HepG2 (cell line): ENCODE results near the gene ASTN2. TPM values are rescaled to one million over a fixed set of nuclear protein-coding genes. Genes with fewer than 3 reads are reported as not detected.

Experiments
- ATAC-seq: fragments of 200-7000 bp; cut with Tn5 transposase; 3 replicates; pipeline ENCODE4 v1.9.1; 2020; ENCODE audit warnings: mild to moderate bottlenecking, moderate library complexity
- BruUV-seq: library from RNA; stranded (reverse); fragments of 400-500 nt; replicated peaks from 2 replicates; lab custom pipeline; 2021; lab: Mats Ljungman, UMichigan
- CTCF ChIA-PET: fragments of 300-600 bp; formaldehyde crosslinking; extraction: SDS; loops from one replicate; lab custom pipeline; 2021; ENCODE audit warnings: low total read pairs, inconsistent platforms, low intra/inter-chr PET ratio; lab: Yijun Ruan, JAX
- POLR2A ChIA-PET: fragments of 350-600 bp; sonication (Branson Sonifier 250); formaldehyde crosslinking; loops from one replicate; lab custom pipeline; 2020; ENCODE audit warnings: antibody characterized with exemption, inconsistent platforms; lab: Yijun Ruan, JAX
- DNase-seq: peaks from one replicate; pipeline ENCODE4 v3.0.0-alpha.2; 2015; ENCODE audit warnings: low spot score
- FAIRE-seq: peaks from 3 replicates; lab custom pipeline; 2011; peaks lifted over from hg19 to GRCh38; lab: Jason Lieb, UNC
- H2AFZ ChIP-seq: one replicate; pipeline ENCODE4 v1.6.1; 2011; ENCODE audit warnings: low read length, inconsistent platforms
- H3K27ac ChIP-seq: fragments of 300-600 bp; 3 replicates; pipeline ENCODE4 v1.8.0; 2011; ENCODE audit warnings: mixed run types, mild to moderate bottlenecking, mixed read lengths, low read length, inconsistent platforms; ENCODE audit not compliant: insufficient read depth; ENCODE audit errors: extremely low read length
- H3K27me3 ChIP-seq, 2 experiments: fragments of 200-600 bp in 1 of 2; 2 replicates in 1 of 2; 3 replicates in 1 of 2; pipeline versions ENCODE4 v1.6.0 to v1.8.0; 2011; ENCODE audit warnings: low read length in 2 of 2, mild to moderate bottlenecking in 2 of 2, moderate library complexity in 2 of 2, inconsistent platforms in 1 of 2; ENCODE audit not compliant: insufficient read depth in 2 of 2, control insufficient read depth in 1 of 2
- H3K36me3 ChIP-seq, 2 experiments: fragments of 200-600 bp in 1 of 2; replicated peaks in 1 of 2; 2 replicates in 1 of 2; 3 replicates in 1 of 2; pipeline versions ENCODE4 v1.5.1 to v1.8.0; 2011; ENCODE audit warnings: low read length in 2 of 2, inconsistent platforms in 1 of 2; ENCODE audit not compliant: insufficient read depth in 2 of 2, control insufficient read depth in 1 of 2
- H3K4me1 ChIP-seq: 2 replicates; pipeline ENCODE4 v1.5.1; 2012; ENCODE audit warnings: low read length, inconsistent platforms; ENCODE audit not compliant: insufficient read depth
- H3K4me2 ChIP-seq: 2 replicates; pipeline ENCODE4 v1.6.0; 2011; ENCODE audit warnings: low read depth, low read length, inconsistent platforms
- H3K4me3 ChIP-seq, 3 experiments: fragments of 200-600 bp in 1 of 3; sonication (generic), shearing (Covaris generic) in 1 of 3; replicated peaks in 1 of 3; 2 replicates each; pipeline ENCODE4 v1.5.1; 2011 to 2016; ENCODE audit warnings: low read length in 3 of 3, inconsistent platforms in 2 of 3, low read depth in 2 of 3, mild to moderate bottlenecking in 2 of 3, control low read depth in 1 of 3, mixed read lengths in 1 of 3; ENCODE audit not compliant: insufficient read depth in 1 of 3
- H3K79me2 ChIP-seq: one replicate; pipeline ENCODE4 v1.6.1; 2011; ENCODE audit warnings: low read length, inconsistent platforms; ENCODE audit not compliant: insufficient read depth
- H3K9ac ChIP-seq: 2 replicates; pipeline ENCODE4 v1.6.0; 2011; ENCODE audit warnings: mild to moderate bottlenecking, low read depth, low read length, inconsistent platforms; ENCODE audit not compliant: insufficient read depth
- H3K9me3 ChIP-seq: 2 replicates; pipeline ENCODE4 v1.5.1; 2012; ENCODE audit warnings: mild to moderate bottlenecking, low read length
- H4K20me1 ChIP-seq: 2 replicates; pipeline ENCODE4 v1.6.0; 2011; ENCODE audit warnings: inconsistent platforms, mild to moderate bottlenecking, low read length, moderate library complexity; ENCODE audit not compliant: insufficient read depth
- DNMT1 ChIP-seq: sonication (generic); formaldehyde crosslinking; IDR thresholded peaks from 2 replicates; pipeline ENCODE4 v1.5.1; 2020; ENCODE audit warnings: mild to moderate bottlenecking, missing genetic modification reagents
- E2F1 ChIP-seq: sonication (generic); formaldehyde crosslinking; IDR thresholded peaks from 2 replicates; pipeline ENCODE4 v1.5.0; 2020; ENCODE audit warnings: missing genetic modification reagents
- MAZ ChIP-seq, 2 experiments: sonication (generic) in 1 of 2; formaldehyde crosslinking in 1 of 2; IDR thresholded peaks; 2 replicates each; pipeline versions ENCODE4 v1.5.0 to v1.6.1; 2012 to 2020; ENCODE audit warnings: low read depth in 2 of 2, mild to moderate bottlenecking in 2 of 2, borderline replicate concordance in 1 of 2, improper control_type of control experiment in 1 of 2, low read length in 1 of 2, missing genetic modification reagents in 1 of 2, moderate library complexity in 1 of 2
- NRL ChIP-seq: sonication (generic); formaldehyde crosslinking; IDR thresholded peaks from 2 replicates; pipeline ENCODE4 v1.5.0; 2020; ENCODE audit warnings: missing genetic modification reagents, mild to moderate bottlenecking, moderate library complexity, borderline replicate concordance
- POGZ ChIP-seq: sonication (generic); formaldehyde crosslinking; IDR thresholded peaks from 2 replicates; pipeline ENCODE4 v1.4.0; 2020; ENCODE audit warnings: mild to moderate bottlenecking, missing genetic modification reagents
- RBAK ChIP-seq: sonication (generic); formaldehyde crosslinking; IDR thresholded peaks from 2 replicates; pipeline ENCODE4 v1.5.1; 2020; ENCODE audit warnings: mild to moderate bottlenecking, missing genetic modification reagents
- RCOR2 ChIP-seq: IDR thresholded peaks from 2 replicates; pipeline ENCODE4 v1.6.1; 2016; ENCODE audit warnings: missing biosample characterization, missing genetic modification reagents
- RFXANK ChIP-seq: IDR thresholded peaks from 2 replicates; pipeline ENCODE4 v1.6.1; 2016
- TFAP4 ChIP-seq: sonication (generic); IDR thresholded peaks from 2 replicates; pipeline ENCODE4 v1.6.1; 2016; ENCODE audit warnings: low read depth, borderline replicate concordance
- ZKSCAN8 ChIP-seq: IDR thresholded peaks from 2 replicates; pipeline ENCODE4 v1.6.1; 2016; ENCODE audit warnings: borderline replicate concordance, missing genetic modification reagents, missing compliant biosample characterization
- ZNF160 ChIP-seq: sonication (generic); formaldehyde crosslinking; IDR thresholded peaks from 2 replicates; pipeline ENCODE4 v1.8.0; 2022; ENCODE audit warnings: mild to moderate bottlenecking, inconsistent platforms, missing genetic modification reagents
- ZNF234 ChIP-seq: sonication (generic); formaldehyde crosslinking; conservative IDR thresholded peaks from 2 replicates; pipeline ENCODE4 v1.5.1; 2020; ENCODE audit warnings: mild to moderate bottlenecking, missing genetic modification reagents
- ZNF552 ChIP-seq: sonication (generic); formaldehyde crosslinking; IDR thresholded peaks from 2 replicates; pipeline ENCODE4 v1.9.0; 2022; ENCODE audit warnings: missing genetic modification reagents, mild to moderate bottlenecking, borderline replicate concordance
- ZNF7 ChIP-seq: IDR thresholded peaks from 2 replicates; pipeline ENCODE4 v1.6.1; 2016; ENCODE audit warnings: missing biosample characterization, missing genetic modification reagents
- ZNF737 ChIP-seq: sonication (generic); formaldehyde crosslinking; IDR thresholded peaks from 2 replicates; pipeline ENCODE4 v1.5.0; 2020; ENCODE audit warnings: missing genetic modification reagents, mild to moderate bottlenecking, borderline replicate concordance
- ZNF75D ChIP-seq: sonication (generic); formaldehyde crosslinking; IDR thresholded peaks from 2 replicates; pipeline ENCODE4 v1.8.1; 2023; ENCODE audit warnings: missing genetic modification reagents, mild to moderate bottlenecking, borderline replicate concordance
- WGBS: methylation state at CpG from one replicate; pipeline ENCODE4 v1.1.6; 2017; ENCODE audit warnings: low lambda C conversion rate; 5-methylcytosine and 5-hydroxymethylcytosine counted together
- in situ Hi-C: cut with HindIII; loops from 2 replicates; pipeline ENCODE4 v1.10.0; 2017; ENCODE audit warnings: low pct_unique_long_range_greater_than_20kb; ENCODE audit not compliant: extremely low pct_ligation_motif_present
- intact Hi-C: fragments of 100-400 bp; cut with micrococcal nuclease; formaldehyde crosslinking; loops from one replicate; pipeline ENCODE4 v1.10.0; 2022; ENCODE audit not compliant: unreplicated experiment
- polyA plus RNA-seq, 8 experiments: library from polyadenylated mRNA; depleted of rRNA in 3 of 8; stranded (reverse) in 7 of 8; unstranded in 1 of 8; fragments of >200 nt; fragmentation: Illumina TruSeq in 4 of 8; extraction: Trizol in 4 of 8; gene quantifications; 2 replicates each; pipeline versions ENCODE4 v1.2.1 to v1.2.3, GENCODE V29; 2011 to 2016; ENCODE audit warnings: low read depth in 4 of 8, missing spikeins in 1 of 8, mixed read lengths in 1 of 8; ENCODE audit not compliant: insufficient read depth in 1 of 8
- total RNA-seq, 5 experiments: library from RNA; depleted of rRNA; stranded (reverse); fragments of >200 nt; fragmentation: Illumina TruSeq; extraction: Trizol; gene quantifications; 2 replicates each; pipeline ENCODE4 v1.2.3, GENCODE V29; 2016; ENCODE audit warnings: low read depth in 1 of 5

ASTN2 gene
- total and polyA plus RNA-seq, 2 of the 13 experiments (the other 11 are each of a cell fraction or from before 2014, with no cell fraction given): 5.2 to 13.5 TPM

GRCh38 chr9:117088140-117088539, 326.7 kb downstream of the ASTN2 start:
- no peak overlapping the region for H3K27ac ChIP-seq
- no peak overlapping the region for H3K4me3 ChIP-seq
- H4K20me1 ChIP-seq: no peaks in the 10 kb centered on the region
- FAIRE-seq: no peak
- H3K4me2 ChIP-seq: no peak overlapping the region
- CTCF ChIA-PET: no interaction called here
- intact Hi-C loops (no loop called here), in situ Hi-C loops (no loop called here)
- no peaks in the 10 kb centered on the region for H3K9me3 ChIP-seq
- no peak for ATAC-seq
- H3K9ac ChIP-seq: no peak overlapping the region
- TF ChIP-seq RCOR2 (CRISPR knock-in tag) (no peak), ZNF552 (CRISPR knock-in tag) (no peak), ZNF160 (CRISPR knock-in tag) (no peak), ZNF7 (no peak), DNMT1 (no peak), E2F1 (CRISPR knock-in tag) (no peak), RBAK (CRISPR knock-in tag) (no peak), ZNF234 (CRISPR knock-in tag) (no peak), POGZ (no peak), ZKSCAN8 (CRISPR knock-in tag) (no peak), MAZ (IDR thresholded peaks at IDR 0.05; ENCODE audit: borderline replicate concordance, low read depth, low read length) (no peak), MAZ (CRISPR knock-in tag; IDR thresholded peaks at IDR 0.05; ENCODE audit: low read depth) (no peak), NRL (CRISPR knock-in tag) (no peak), ZNF737 (no peak), RFXANK (no peak), TFAP4 (no peak), ZNF75D (CRISPR knock-in tag) (no peak)
- H3K36me3 ChIP-seq: no peaks in the 10 kb centered on the region
- WGBS: 5% methylated on average over 4 of the region's 4 CpGs
- no peaks in the 10 kb centered on the region for H3K4me1 ChIP-seq
- BruUV-seq: no TSS peak
- no peak for DNase-seq
- H3K27me3 ChIP-seq: no peaks in the 10 kb centered on the region
- POLR2A ChIA-PET: no interaction called here
- H3K79me2 ChIP-seq: no peaks in the 10 kb centered on the region
- H2AFZ ChIP-seq: no peak overlapping the region
